GM19452 (cell line): ENCODE data around the gene OR2L3.
"Not testable (repeated sequence)": the region's sequence is repeated elsewhere in the genome, so short reads cannot be mapped to it uniquely, and the experiment has no call there.

Experiments
- ATAC-seq: cut with Tn5 transposase; IDR thresholded peaks from one replicate; pipeline ENCODE4 v1.9.1; 2021; ENCODE audit not compliant: unreplicated experiment

The OR2L3 gene

GRCh38 chr1:248046536-248046935 lies at the start of gene OR2L3:
Gene OR2L3 (plus strand): TSS chr1:248046836. CDS start chr1:248060682, 13,846 bp downstream.
- no peak for ATAC-seq

GRCh38 chr1:247998811-247999210 lies 47.8 kb upstream of the OR2L3 start:
- ATAC-seq: no peak

GRCh38 chr1:248000169-248000568 lies 46.5 kb upstream of the OR2L3 start:
- no peak for ATAC-seq

GRCh38 chr1:248007778-248008177 lies 38.9 kb upstream of the OR2L3 start:
- no peak for ATAC-seq

GRCh38 chr1:248009681-248010080 lies 37.0 kb upstream of the OR2L3 start:
- ATAC-seq: no peak

- no peak for ATAC-seq
Observed at GRCh38 chr1:248013229-248013710, 33.4 kb upstream of the OR2L3 start, which contains the start of gene OR2L5. Gene OR2L5 (plus strand): TSS chr1:248013660. CDS start chr1:248021948, 8,288 bp downstream.

GRCh38 chr1:248015803-248016202 lies 30.8 kb upstream of the OR2L3 start:
- ATAC-seq: no peak

GRCh38 chr1:248029770-248030169 lies 16.9 kb upstream of the OR2L3 start, which contains the start of gene OR2L2:
Gene OR2L2 (plus strand): TSS chr1:248030070. CDS start chr1:248038268, 8,198 bp downstream.
- no peak for ATAC-seq

GRCh38 chr1:248045209-248045608 lies 1.4 kb upstream of the OR2L3 start:
- ATAC-seq: no peak

GRCh38 chr1:248047008-248047407 lies 372 bp downstream of the OR2L3 start:
- ATAC-seq: no peak

- ATAC-seq: no peak
Observed at GRCh38 chr1:248054671-248055070, 8.0 kb downstream of the OR2L3 start.

GRCh38 chr1:248055261-248055660 lies 8.6 kb downstream of the OR2L3 start:
- no peak for ATAC-seq

- no peak for ATAC-seq
Observed at GRCh38 chr1:248065071-248065470, 18.4 kb downstream of the OR2L3 start.

GRCh38 chr1:248065604-248066003 lies 19.0 kb downstream of the OR2L3 start:
- no peak for ATAC-seq

GRCh38 chr1:248083864-248084263 lies 37.2 kb downstream of the OR2L3 start:
- ATAC-seq: not testable (repeated sequence)

- ATAC-seq: no peak
Observed at GRCh38 chr1:248094884-248095283, 48.2 kb downstream of the OR2L3 start, which contains the start of gene OR2L13. Gene OR2L13 (plus strand): TSS chr1:248095184. CDS start chr1:248099376, 4,192 bp downstream.

GRCh38 chr1:248098529-248098928 lies 51.9 kb downstream of the OR2L3 start:
- ATAC-seq: no peak

GRCh38 chr1:248102847-248103246 lies 56.2 kb downstream of the OR2L3 start:
- ATAC-seq: no peak

- ATAC-seq: no peak
Observed at GRCh38 chr1:248111157-248111556, 64.5 kb downstream of the OR2L3 start.
